ENCODE results near the gene XDH.

The XDH gene

GRCh38 chr2:31327505-31327904 is 87.0 kb downstream of the XDH start:
- DNase-seq: no peak

- no peak for DNase-seq
Observed at GRCh38 chr2:31324016-31324633, 90.4 kb downstream of the XDH start.

- no peak for DNase-seq
Observed at GRCh38 chr2:31322371-31322770, 92.2 kb downstream of the XDH start.

GRCh38 chr2:31319406-31320175 is 95.0 kb downstream of the XDH start:
- DNase-seq: no peak

- DNase-seq: peak; percentile 55
Observed at GRCh38 chr2:31318361-31319336, 95.9 kb downstream of the XDH start.

- no peak for DNase-seq
Observed at GRCh38 chr2:31317396-31317795, 97.1 kb downstream of the XDH start.

- no peak for DNase-seq
Observed at GRCh38 chr2:31314761-31315160, 99.8 kb downstream of the XDH start.

GRCh38 chr2:31312898-31313297 is 101.6 kb downstream of the XDH start:
- no peak for DNase-seq

GRCh38 chr2:31304816-31305215 is 109.7 kb downstream of the XDH start:
- no peak for DNase-seq

GRCh38 chr2:31302940-31303563 is 111.5 kb downstream of the XDH start:
- no peak for DNase-seq

- no peak for DNase-seq
Observed at GRCh38 chr2:31300309-31300708, 114.2 kb downstream of the XDH start.

- DNase-seq: no peak
Observed at GRCh38 chr2:31299547-31299946, 115.0 kb downstream of the XDH start.

GRCh38 chr2:31297751-31298150 is 116.8 kb downstream of the XDH start:
- DNase-seq: peak; percentile 20

GRCh38 chr2:31296641-31297287 is 117.8 kb downstream of the XDH start:
- no peak for DNase-seq

GRCh38 chr2:31294196-31294595 is 120.3 kb downstream of the XDH start:
- no peak for DNase-seq

GRCh38 chr2:31287654-31288053 is 126.9 kb downstream of the XDH start:
- peak; percentile 69 for DNase-seq

GRCh38 chr2:31286961-31287550 is 127.5 kb downstream of the XDH start:
- no peak for DNase-seq

GRCh38 chr2:31286230-31286629 is 128.3 kb downstream of the XDH start:
- DNase-seq: no peak

All from NCI-H226 (cell line).